ENCODE measurements around the gene HADH.
A peak's percentile ranks its signal among the peaks of the same experiment; 100 is the strongest.

The HADH gene

DNA sequence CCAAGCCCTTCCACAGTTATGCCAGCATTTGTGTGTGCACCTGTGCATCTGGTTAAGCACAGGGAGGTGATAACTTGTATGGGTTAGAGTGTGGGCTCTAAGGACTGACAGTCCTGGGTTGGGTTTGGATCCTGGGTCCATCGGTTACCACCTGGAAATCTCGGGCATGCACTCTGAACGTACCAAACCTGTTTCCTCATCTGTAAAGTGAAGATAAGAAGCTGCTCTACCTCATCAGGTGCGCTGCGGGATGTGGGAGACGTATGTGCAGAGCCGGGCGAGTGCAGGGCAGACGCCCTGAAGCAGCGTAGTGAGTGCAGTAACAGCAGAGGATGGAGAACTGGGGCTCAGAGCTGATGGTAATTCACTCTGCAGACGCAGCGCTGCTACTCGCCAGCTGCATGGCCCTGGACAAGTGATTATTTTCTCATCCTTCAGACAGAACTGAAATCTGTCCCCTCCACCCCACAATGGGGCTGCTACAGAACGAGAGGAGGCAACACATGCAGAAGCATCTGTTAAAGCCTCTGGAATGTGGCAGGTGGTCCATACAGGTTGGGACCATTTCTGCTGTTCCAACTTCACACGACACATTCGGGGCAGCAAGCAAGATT is 64.4 kb downstream of the HADH start:
- Histone ChIP-seq H3K9ac (ENCODE audit: low read length) (no peak overlapping the region), H3K4me1 (ENCODE audit: insufficient read depth, low read length, severe bottlenecking) (peaks cover 9% of the 10 kb centered on the region), H3K79me2 (ENCODE audit: insufficient read depth, low read length) (no peaks in the 10 kb centered on the region), H4K20me1 (ENCODE audit: insufficient read depth, low read length) (no peaks in the 10 kb centered on the region), H3K4me2 (ENCODE audit: low read length) (no peak overlapping the region), H3K36me3 (ENCODE audit: insufficient read depth, low read length) (peaks cover 90% of the 10 kb centered on the region), H3F3A (ENCODE audit: insufficient read depth, low read length) (no peaks in the 10 kb centered on the region), H2AFZ (ENCODE audit: low read length) (no peak overlapping the region), H3K9me2 (ENCODE audit: low read depth, low read length) (no peaks in the 10 kb centered on the region), H3K27ac (ENCODE audit: low read depth, low read length, poor library complexity, severe bottlenecking) (peak overlapping the region; percentile 43), H3K9me3 (ENCODE audit: low read length) (no peaks in the 10 kb centered on the region), H3K4me3 (ENCODE audit: low read depth, low read length, poor library complexity, severe bottlenecking) (no peak overlapping the region), H3K27me3 (ENCODE audit: insufficient read depth, low read length) (no peaks in the 10 kb centered on the region)
- TF ChIP-seq, protein P1, sequence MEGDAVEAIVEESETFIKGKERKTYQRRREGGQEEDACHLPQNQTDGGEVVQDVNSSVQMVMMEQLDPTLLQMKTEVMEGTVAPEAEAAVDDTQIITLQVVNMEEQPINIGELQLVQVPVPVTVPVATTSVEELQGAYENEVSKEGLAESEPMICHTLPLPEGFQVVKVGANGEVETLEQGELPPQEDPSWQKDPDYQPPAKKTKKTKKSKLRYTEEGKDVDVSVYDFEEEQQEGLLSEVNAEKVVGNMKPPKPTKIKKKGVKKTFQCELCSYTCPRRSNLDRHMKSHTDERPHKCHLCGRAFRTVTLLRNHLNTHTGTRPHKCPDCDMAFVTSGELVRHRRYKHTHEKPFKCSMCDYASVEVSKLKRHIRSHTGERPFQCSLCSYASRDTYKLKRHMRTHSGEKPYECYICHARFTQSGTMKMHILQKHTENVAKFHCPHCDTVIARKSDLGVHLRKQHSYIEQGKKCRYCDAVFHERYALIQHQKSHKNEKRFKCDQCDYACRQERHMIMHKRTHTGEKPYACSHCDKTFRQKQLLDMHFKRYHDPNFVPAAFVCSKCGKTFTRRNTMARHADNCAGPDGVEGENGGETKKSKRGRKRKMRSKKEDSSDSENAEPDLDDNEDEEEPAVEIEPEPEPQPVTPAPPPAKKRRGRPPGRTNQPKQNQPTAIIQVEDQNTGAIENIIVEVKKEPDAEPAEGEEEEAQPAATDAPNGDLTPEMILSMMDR (IDR thresholded peaks at IDR 0.05; ENCODE audit: low read length) = no peak
- TF ChIP-seq EZH2 (IDR thresholded peaks at IDR 0.05; ENCODE audit: borderline replicate concordance, low read length) = no peak

DNA sequence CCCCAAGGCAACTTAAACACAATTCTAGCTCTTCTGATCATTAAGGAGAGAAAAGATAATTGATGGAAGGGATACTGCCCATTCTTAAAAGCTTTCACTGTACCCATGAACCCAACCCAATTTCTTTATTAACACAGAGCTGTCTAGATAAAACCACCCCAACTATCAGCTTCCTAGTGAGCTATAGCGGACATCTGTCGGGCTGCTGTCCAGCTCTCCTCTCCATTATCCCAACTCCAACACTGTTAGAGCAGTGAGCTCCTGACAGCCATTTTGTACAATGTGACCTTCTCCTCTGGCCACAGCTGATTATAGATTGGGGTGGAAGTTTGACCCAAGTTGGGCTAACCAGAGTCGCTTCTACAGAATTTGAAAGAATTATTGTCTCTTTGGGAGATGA is 66.1 kb downstream of the HADH start:
- H3K4me1 ChIP-seq (ENCODE audit: insufficient read depth, low read length, severe bottlenecking) = peaks cover under 1% of the 10 kb centered on the region
- no peaks in the 10 kb centered on the region for H4K20me1 ChIP-seq (ENCODE audit: insufficient read depth, low read length)
- no peak overlapping the region for H2AFZ ChIP-seq (ENCODE audit: low read length)
- H3K9me2 ChIP-seq (ENCODE audit: low read depth, low read length) = no peaks in the 10 kb centered on the region
- H3K36me3 ChIP-seq (ENCODE audit: insufficient read depth, low read length) = peaks cover 92% of the 10 kb centered on the region
- no peaks in the 10 kb centered on the region for H3K9me3 ChIP-seq (ENCODE audit: low read length)
- no peaks in the 10 kb centered on the region for H3F3A ChIP-seq (ENCODE audit: insufficient read depth, low read length)
- no peaks in the 10 kb centered on the region for H3K27me3 ChIP-seq (ENCODE audit: insufficient read depth, low read length)
- no peak overlapping the region for H3K27ac ChIP-seq (ENCODE audit: low read depth, low read length, poor library complexity, severe bottlenecking)
- TF ChIP-seq, protein P1 (IDR thresholded peaks at IDR 0.05; ENCODE audit: low read length) = no peak
- TF ChIP-seq EZH2 (IDR thresholded peaks at IDR 0.05; ENCODE audit: borderline replicate concordance, low read length) = no peak
- H3K9ac ChIP-seq (ENCODE audit: low read length) = no peak overlapping the region
- no peak overlapping the region for H3K4me2 ChIP-seq (ENCODE audit: low read length)
- no peak overlapping the region for H3K4me3 ChIP-seq (ENCODE audit: low read depth, low read length, poor library complexity, severe bottlenecking)
- H3K79me2 ChIP-seq (ENCODE audit: insufficient read depth, low read length) = no peaks in the 10 kb centered on the region

DNA sequence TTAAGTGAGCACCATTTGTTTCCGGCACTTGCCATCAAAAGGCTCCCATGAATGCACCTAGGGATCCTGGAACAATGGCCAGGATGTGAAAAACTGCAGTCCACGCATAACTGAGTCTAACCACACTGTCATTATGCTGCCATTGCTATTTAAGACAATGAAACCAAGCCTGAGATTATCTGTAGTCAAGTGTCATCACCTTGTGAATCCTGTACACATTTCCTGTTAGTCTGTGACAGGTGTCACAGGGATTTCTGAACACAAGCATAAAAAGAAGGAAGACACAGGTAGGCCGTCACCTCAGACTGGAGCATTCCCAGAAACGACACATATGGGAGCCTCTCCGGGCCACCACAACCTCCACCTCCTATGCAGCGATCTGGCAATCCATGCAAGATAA is 66.7 kb downstream of the HADH start:
- TF ChIP-seq EZH2 (IDR thresholded peaks at IDR 0.05; ENCODE audit: borderline replicate concordance, low read length) = no peak
- TF ChIP-seq, protein P1 (IDR thresholded peaks at IDR 0.05; ENCODE audit: low read length) = no peak
- Histone ChIP-seq H3F3A (ENCODE audit: insufficient read depth, low read length) (no peaks in the 10 kb centered on the region), H3K27ac (ENCODE audit: low read depth, low read length, poor library complexity, severe bottlenecking) (no peak overlapping the region), H3K9me2 (ENCODE audit: low read depth, low read length) (no peaks in the 10 kb centered on the region), H2AFZ (ENCODE audit: low read length) (no peak overlapping the region), H4K20me1 (ENCODE audit: insufficient read depth, low read length) (no peaks in the 10 kb centered on the region), H3K4me2 (ENCODE audit: low read length) (no peak overlapping the region), H3K27me3 (ENCODE audit: insufficient read depth, low read length) (no peaks in the 10 kb centered on the region), H3K9me3 (ENCODE audit: low read length) (no peaks in the 10 kb centered on the region), H3K9ac (ENCODE audit: low read length) (no peak overlapping the region), H3K4me3 (ENCODE audit: low read depth, low read length, poor library complexity, severe bottlenecking) (no peak overlapping the region), H3K79me2 (ENCODE audit: insufficient read depth, low read length) (no peaks in the 10 kb centered on the region), H3K36me3 (ENCODE audit: insufficient read depth, low read length) (peaks cover 92% of the 10 kb centered on the region), H3K4me1 (ENCODE audit: insufficient read depth, low read length, severe bottlenecking) (peaks cover 7% of the 10 kb centered on the region)
